Measurements from ENCODE around the gene PSMC6.

GRCh38 chr14:52748647-52749292, 41.8 kb downstream of the PSMC6 start:
- TF ChIP-seq CTCF (IDR thresholded peaks at IDR 0.05; ENCODE audit: low read depth, low read length, poor library complexity, severe bottlenecking) (no peak), EZH2phosphoT487 (IDR thresholded peaks at IDR 0.05; ENCODE audit: borderline replicate concordance, low read length) (no peak)
